Hepatocyte (in vitro differentiated cells): ENCODE data around the gene MTA1. TPM values are rescaled to one million over a fixed set of nuclear protein-coding genes. Genes with fewer than 3 reads are reported as not detected.

Source experiments
- DNase-seq: peaks from one replicate; pipeline ENCODE4 v3.0.0-alpha.2; 2016; ENCODE audit warnings: low spot score
- H2AFZ ChIP-seq: fragments of 200-600 bp; sonication (generic); 2 replicates; pipeline ENCODE4 v1.6.0; 2016; ENCODE audit warnings: antibody characterized with exemption, mild to moderate bottlenecking
- H3K27ac ChIP-seq: fragments of 200-600 bp; sonication (generic); 2 replicates; pipeline ENCODE4 v1.5.1; 2016; ENCODE audit warnings: mild to moderate bottlenecking
- H3K27me3 ChIP-seq: fragments of 200-600 bp; sonication (generic); 2 replicates; pipeline ENCODE4 v1.6.1; 2016
- H3K36me3 ChIP-seq: fragments of 200-600 bp; sonication (generic); replicated peaks from 2 replicates; pipeline ENCODE4 v1.5.1; 2016; ENCODE audit warnings: low read depth; ENCODE audit not compliant: insufficient read depth
- H3K4me1 ChIP-seq: fragments of 200-600 bp; sonication (generic); 2 replicates; pipeline ENCODE4 v1.5.1; 2016; ENCODE audit warnings: mild to moderate bottlenecking, moderate library complexity; ENCODE audit not compliant: insufficient read depth
- H3K4me2 ChIP-seq: fragments of 200-600 bp; sonication (generic); 2 replicates; pipeline ENCODE4 v1.6.0; 2016
- H3K4me3 ChIP-seq: fragments of 200-600 bp; sonication (generic); 2 replicates; pipeline ENCODE4 v1.5.1; 2016; ENCODE audit warnings: mild to moderate bottlenecking
- H3K79me2 ChIP-seq: fragments of 200-600 bp; sonication (generic); 2 replicates; pipeline ENCODE4 v1.6.0; 2017; ENCODE audit warnings: mild to moderate bottlenecking
- H3K9me2 ChIP-seq: fragments of 200-600 bp; sonication (generic); replicated peaks from 2 replicates; pipeline ENCODE4 v1.6.0; 2017; ENCODE audit warnings: mild to moderate bottlenecking; ENCODE audit not compliant: insufficient read depth
- H3K9me3 ChIP-seq: fragments of 200-600 bp; sonication (generic); 2 replicates; pipeline ENCODE4 v1.5.1; 2016; ENCODE audit warnings: low read depth, mild to moderate bottlenecking
- H4K20me1 ChIP-seq: fragments of 200-600 bp; sonication (generic); 2 replicates; pipeline ENCODE4 v1.6.0; 2016; ENCODE audit warnings: mild to moderate bottlenecking; ENCODE audit not compliant: insufficient read depth, poor library complexity, severe bottlenecking
- EZH2phosphoT487 ChIP-seq: fragments of 200-600 bp; sonication (generic); IDR thresholded peaks from one replicate; pipeline ENCODE4 v1.6.1; 2018; ENCODE audit warnings: antibody characterized with exemption, mild to moderate bottlenecking, low read depth, moderate library complexity; ENCODE audit not compliant: unreplicated experiment, severe bottlenecking
- WGBS: methylation state at CpG from one replicate; pipeline ENCODE4 v1.1.6; 2016; ENCODE audit warnings: low lambda C conversion rate; ENCODE audit errors: missing lambda C conversion rate; 5-methylcytosine and 5-hydroxymethylcytosine counted together
- polyA plus RNA-seq: library from polyadenylated mRNA; unstranded; fragments of >200 nt; fragmentation: Nextera tagmentation; extraction: Ambion mirVana; gene quantifications from 2 replicates; pipeline ENCODE4 v1.2.1, GENCODE V29; 2016
- total RNA-seq: library from RNA; depleted of rRNA; stranded (reverse); fragments of >200 nt; gene quantifications from 2 replicates; pipeline ENCODE4 v1.2.3, GENCODE V29; 2014
- TF ChIP-seq, protein P1 (sequence below): fragments of 200-600 bp; sonication (generic); IDR thresholded peaks from 2 replicates; pipeline ENCODE4 v1.5.1; 2016; ENCODE audit warnings: antibody characterized with exemption, mild to moderate bottlenecking; ENCODE audit not compliant: poor library complexity

The MTA1 gene
- total and polyA plus RNA-seq, 2 experiments from 2014 or later: 48.1 to 52.7 TPM

DNA sequence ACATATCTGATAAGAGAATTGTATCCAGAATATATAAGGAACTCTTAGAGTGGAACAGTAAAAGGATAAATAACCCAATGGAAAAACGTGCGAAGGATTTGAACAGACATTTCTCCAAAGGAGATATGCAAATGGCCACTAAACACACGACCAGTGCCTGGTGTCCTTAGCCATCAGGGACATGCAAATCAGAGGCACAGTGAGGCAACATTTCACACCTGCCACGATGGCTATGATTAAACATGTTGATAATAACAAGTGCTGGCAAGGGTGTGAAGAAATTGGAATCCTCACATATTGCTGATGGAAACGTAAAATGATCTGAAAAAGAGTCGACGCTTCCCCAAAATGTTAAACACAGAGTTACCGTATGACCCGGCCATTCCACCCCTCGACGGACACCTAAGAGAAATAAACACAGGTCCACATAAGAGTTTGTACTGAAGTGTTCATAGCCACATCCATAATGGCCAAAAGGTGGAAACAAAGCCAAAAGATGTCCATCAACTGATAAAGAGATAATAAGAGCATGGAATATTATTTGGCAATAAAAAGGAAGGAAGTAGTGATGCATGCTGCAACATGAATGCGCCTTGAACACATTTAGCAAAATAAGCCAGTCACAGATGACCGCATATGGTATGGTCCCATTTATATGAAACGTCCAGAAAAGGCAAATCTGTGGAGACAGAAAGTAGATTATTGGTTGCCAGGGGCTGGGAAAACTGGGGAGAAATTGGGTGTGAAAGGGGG is 100.5 kb downstream of the MTA1 start:
- no peak for DNase-seq
- H3K9me3 ChIP-seq: no peaks in the 10 kb centered on the region
- H3K4me2 ChIP-seq: no peak overlapping the region
- no peaks in the 10 kb centered on the region for H3K4me1 ChIP-seq
- H3K27me3 ChIP-seq: no peaks in the 10 kb centered on the region
- H3K79me2 ChIP-seq: no peaks in the 10 kb centered on the region
- H4K20me1 ChIP-seq: no peaks in the 10 kb centered on the region
- no peak overlapping the region for H3K4me3 ChIP-seq
- H3K9me2 ChIP-seq: no peaks in the 10 kb centered on the region
- no peak overlapping the region for H3K27ac ChIP-seq
- WGBS: 78% methylated on average over 14 of the region's 14 CpGs
- TF ChIP-seq EZH2phosphoT487: no peak
- TF ChIP-seq, protein P1, sequence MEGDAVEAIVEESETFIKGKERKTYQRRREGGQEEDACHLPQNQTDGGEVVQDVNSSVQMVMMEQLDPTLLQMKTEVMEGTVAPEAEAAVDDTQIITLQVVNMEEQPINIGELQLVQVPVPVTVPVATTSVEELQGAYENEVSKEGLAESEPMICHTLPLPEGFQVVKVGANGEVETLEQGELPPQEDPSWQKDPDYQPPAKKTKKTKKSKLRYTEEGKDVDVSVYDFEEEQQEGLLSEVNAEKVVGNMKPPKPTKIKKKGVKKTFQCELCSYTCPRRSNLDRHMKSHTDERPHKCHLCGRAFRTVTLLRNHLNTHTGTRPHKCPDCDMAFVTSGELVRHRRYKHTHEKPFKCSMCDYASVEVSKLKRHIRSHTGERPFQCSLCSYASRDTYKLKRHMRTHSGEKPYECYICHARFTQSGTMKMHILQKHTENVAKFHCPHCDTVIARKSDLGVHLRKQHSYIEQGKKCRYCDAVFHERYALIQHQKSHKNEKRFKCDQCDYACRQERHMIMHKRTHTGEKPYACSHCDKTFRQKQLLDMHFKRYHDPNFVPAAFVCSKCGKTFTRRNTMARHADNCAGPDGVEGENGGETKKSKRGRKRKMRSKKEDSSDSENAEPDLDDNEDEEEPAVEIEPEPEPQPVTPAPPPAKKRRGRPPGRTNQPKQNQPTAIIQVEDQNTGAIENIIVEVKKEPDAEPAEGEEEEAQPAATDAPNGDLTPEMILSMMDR: no peak
- no peak overlapping the region for H2AFZ ChIP-seq
- H3K36me3 ChIP-seq: no peaks in the 10 kb centered on the region

Other genes starting within 250 kb of the MTA1 start
- 47.4 and 47.7 TPM in 2 replicates for gene NUDT14, start 238.5 kb upstream of the MTA1 start, total RNA-seq
- 98.1 and 106 TPM in 2 replicates for gene NUDT14, start 238.5 kb upstream of the MTA1 start, polyA plus RNA-seq
- gene BTBD6, start 171.3 kb upstream of the MTA1 start, total RNA-seq: 39.6 and 42.2 TPM in 2 replicates
- 41.0 and 47.5 TPM in 2 replicates for gene BTBD6, start 171.3 kb upstream of the MTA1 start, polyA plus RNA-seq
- gene BRF1, start 118.8 kb upstream of the MTA1 start, total RNA-seq: 21.1 and 35.9 TPM in 2 replicates
- 23.6 and 27.3 TPM in 2 replicates for gene BRF1, start 118.8 kb upstream of the MTA1 start, polyA plus RNA-seq
- 31.9 and 41.1 TPM in 2 replicates for gene PACS2, start 105.1 kb upstream of the MTA1 start, total RNA-seq
- 53.1 and 54.5 TPM in 2 replicates for gene PACS2, start 105.1 kb upstream of the MTA1 start, polyA plus RNA-seq
- gene TEX22, start 21.3 kb upstream of the MTA1 start, total RNA-seq: 0.52 TPM in 1 of 2 replicates, not detected in the other
- 0.76 and 1.2 TPM in 2 replicates for gene TEX22, start 21.3 kb upstream of the MTA1 start, polyA plus RNA-seq
- gene CRIP2, start 55.0 kb downstream of the MTA1 start, total RNA-seq: 8.3 and 11.3 TPM in 2 replicates
- gene CRIP2, start 55.0 kb downstream of the MTA1 start, polyA plus RNA-seq: 29.1 and 45.6 TPM in 2 replicates
- 1.8 and 5.8 TPM in 2 replicates for gene CRIP1, start 67.1 kb downstream of the MTA1 start, total RNA-seq
- 14.7 and 19.6 TPM in 2 replicates for gene CRIP1, start 67.1 kb downstream of the MTA1 start, polyA plus RNA-seq
- 3.5 and 3.9 TPM in 2 replicates for gene TEDC1, start 71.4 kb downstream of the MTA1 start, total RNA-seq
- 4.9 and 5.1 TPM in 2 replicates for gene TEDC1, start 71.4 kb downstream of the MTA1 start, polyA plus RNA-seq
- gene TMEM121, start 106.8 kb downstream of the MTA1 start, total RNA-seq: 2.3 and 3.0 TPM in 2 replicates
- 3.0 and 5.8 TPM in 2 replicates for gene TMEM121, start 106.8 kb downstream of the MTA1 start, polyA plus RNA-seq